Measurements from ENCODE around the gene AOPEP.

GRCh38 chr9:94761481-94761880 lies 35.0 kb downstream of the AOPEP start:
- TF ChIP-seq CTCF (IDR thresholded peaks at IDR 0.05; ENCODE audit: poor library complexity, severe bottlenecking) (no peak), TAF1 (IDR thresholded peaks at IDR 0.05; ENCODE audit: low read depth) (no peak), EZH2 (IDR thresholded peaks at IDR 0.05; ENCODE audit: borderline replicate concordance, insufficient read depth, low read length, poor library complexity, severe bottlenecking) (no peak), EP300 (conservative IDR thresholded peaks at IDR 0.05; ENCODE audit: poor library complexity, severe bottlenecking) (no peak), SMC3 (conservative IDR thresholded peaks at IDR 0.05; ENCODE audit: poor library complexity) (no peak)
